Neural progenitor cell (in vitro differentiated cells): ENCODE results near the gene SPRY1. TPM values are rescaled to one million over a fixed set of nuclear protein-coding genes. Genes with fewer than 3 reads are reported as not detected.

Experiments used
- DNase-seq: peaks from one replicate; pipeline ENCODE4 v3.0.0-alpha.2; 2016; ENCODE audit warnings: low spot score
- H2AFZ ChIP-seq: fragments of 200-600 bp; sonication (generic); replicated peaks from 2 replicates; pipeline ENCODE4 v1.6.1; 2016; ENCODE audit warnings: antibody characterized with exemption
- H3F3A ChIP-seq: fragments of 200-600 bp; sonication (generic); 2 replicates; pipeline ENCODE4 v1.6.1; 2016; ENCODE audit warnings: antibody characterized with exemption, low read depth
- H3K27ac ChIP-seq: fragments of 200-600 bp; sonication (generic); 2 replicates; pipeline ENCODE4 v1.5.1; 2016; ENCODE audit warnings: mild to moderate bottlenecking
- H3K27me3 ChIP-seq: fragments of 200-600 bp; sonication (generic); 2 replicates; pipeline ENCODE4 v1.6.1; 2016; ENCODE audit warnings: mild to moderate bottlenecking, moderate library complexity
- H3K36me3 ChIP-seq: fragments of 200-600 bp; sonication (generic); 2 replicates; pipeline ENCODE4 v1.5.1; 2016
- H3K4me1 ChIP-seq: fragments of 200-600 bp; sonication (generic); 2 replicates; pipeline ENCODE4 v1.6.1; 2016; ENCODE audit warnings: mixed run types
- H3K4me2 ChIP-seq: fragments of 200-600 bp; sonication (generic); 2 replicates; pipeline ENCODE4 v1.6.1; 2016
- H3K4me3 ChIP-seq: fragments of 200-600 bp; sonication (generic); 2 replicates; pipeline ENCODE4 v1.5.1; 2016
- H3K79me2 ChIP-seq: fragments of 200-600 bp; sonication (generic); 2 replicates; pipeline ENCODE4 v1.6.1; 2016; ENCODE audit warnings: low read depth
- H3K9ac ChIP-seq: fragments of 200-600 bp; sonication (generic); 2 replicates; pipeline ENCODE4 v1.6.1; 2016
- H3K9me3 ChIP-seq: fragments of 200-600 bp; sonication (generic); 2 replicates; pipeline ENCODE4 v1.5.1; 2016; ENCODE audit warnings: low read depth
- H4K20me1 ChIP-seq: fragments of 200-600 bp; sonication (generic); 2 replicates; pipeline ENCODE4 v1.6.1; 2016; ENCODE audit warnings: low read depth
- H3K27ac Mint-ChIP-seq: 3 replicates; pipeline ENCODE4 v1.8.0; 2021; ENCODE audit warnings: mixed read lengths
- H3K27me3 Mint-ChIP-seq: 2 replicates; pipeline ENCODE4 v1.8.0; 2022; ENCODE audit warnings: low read depth, mild to moderate bottlenecking, inconsistent platforms, moderate library complexity, mixed read lengths; ENCODE audit not compliant: insufficient read depth
- H3K36me3 Mint-ChIP-seq: 3 replicates; pipeline ENCODE4 v1.8.0; 2021; ENCODE audit warnings: mixed read lengths
- H3K4me1 Mint-ChIP-seq: 3 replicates; pipeline ENCODE4 v1.8.0; 2021; ENCODE audit warnings: mixed read lengths
- H3K4me3 Mint-ChIP-seq: 3 replicates; pipeline ENCODE4 v1.8.0; 2021; ENCODE audit warnings: mild to moderate bottlenecking, moderate library complexity, mixed read lengths
- H3K9me3 Mint-ChIP-seq: 3 replicates; pipeline ENCODE4 v1.8.0; 2020; ENCODE audit warnings: mixed read lengths
- EZH2 ChIP-seq: fragments of 200-600 bp; sonication (generic); IDR thresholded peaks from 2 replicates; pipeline ENCODE4 v1.6.1; 2017; ENCODE audit warnings: antibody characterized with exemption, mild to moderate bottlenecking, moderate library complexity
- EZH2phosphoT487 ChIP-seq: fragments of 200-600 bp; sonication (generic); IDR thresholded peaks from 2 replicates; pipeline ENCODE4 v1.6.1; 2017; ENCODE audit warnings: antibody characterized with exemption
- total RNA-seq: library from RNA; depleted of rRNA; stranded (reverse); fragments of >200 nt; gene quantifications from 2 replicates; pipeline ENCODE4 v1.2.3, GENCODE V29; 2015; ENCODE audit warnings: low replicate concordance
- TF ChIP-seq, protein P1 (sequence below): fragments of 200-600 bp; sonication (generic); IDR thresholded peaks from 2 replicates; pipeline ENCODE4 v1.5.1; 2017; ENCODE audit warnings: antibody characterized with exemption, mild to moderate bottlenecking

SPRY1 gene, protein sequence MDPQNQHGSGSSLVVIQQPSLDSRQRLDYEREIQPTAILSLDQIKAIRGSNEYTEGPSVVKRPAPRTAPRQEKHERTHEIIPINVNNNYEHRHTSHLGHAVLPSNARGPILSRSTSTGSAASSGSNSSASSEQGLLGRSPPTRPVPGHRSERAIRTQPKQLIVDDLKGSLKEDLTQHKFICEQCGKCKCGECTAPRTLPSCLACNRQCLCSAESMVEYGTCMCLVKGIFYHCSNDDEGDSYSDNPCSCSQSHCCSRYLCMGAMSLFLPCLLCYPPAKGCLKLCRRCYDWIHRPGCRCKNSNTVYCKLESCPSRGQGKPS
- total RNA-seq: 35.9 and 50.8 TPM in 2 replicates

DNA sequence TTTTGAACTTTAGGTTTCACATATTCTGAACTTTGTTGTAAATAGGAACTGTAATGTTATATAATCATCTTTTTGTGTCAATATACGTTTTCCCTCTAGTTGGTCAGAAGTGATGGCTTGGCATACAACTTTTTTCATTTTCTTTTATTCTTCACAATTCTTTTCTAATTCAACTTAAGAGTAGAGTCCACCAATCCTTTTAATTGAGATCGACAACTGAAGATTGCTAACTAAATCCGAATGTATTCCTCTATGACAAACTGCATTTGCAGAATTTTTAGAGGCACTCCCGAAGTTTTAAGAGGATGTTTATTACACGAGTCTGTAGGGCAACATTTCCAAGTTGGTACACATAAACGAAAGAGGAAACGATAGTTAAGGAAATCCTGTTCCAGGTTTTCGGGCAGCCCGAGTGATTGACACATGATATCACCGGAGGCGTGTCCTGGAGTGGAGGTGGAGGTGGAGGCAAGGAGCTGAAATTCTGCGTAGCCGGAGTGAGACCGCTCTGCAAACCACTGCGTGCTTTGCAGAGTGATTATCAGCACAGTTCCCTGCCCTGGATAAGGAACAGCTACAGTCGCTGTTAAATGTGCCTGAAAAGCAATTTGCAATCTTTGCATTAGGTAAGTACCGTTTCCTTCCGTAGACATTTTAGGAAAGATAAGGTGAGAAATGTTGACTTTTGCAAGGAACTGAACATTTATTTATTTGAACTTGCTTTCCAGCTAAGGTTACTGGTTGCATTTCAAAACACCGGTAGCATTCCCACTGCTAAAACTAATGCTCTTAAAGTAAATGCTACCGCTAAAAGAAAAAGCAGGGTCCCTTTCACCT is at the start of gene SPRY1:
SPRY1 (plus strand) TSS at position 489 of the 837 bp plus-strand sequence. CDS start 4,797 bp downstream, outside the sequence.
- H3K36me3 ChIP-seq: no peaks in the 10 kb centered on the region
- Mint-ChIP-seq H3K27me3 (peaks cover 9% of the 10 kb centered on the region), H3K4me1 (peaks cover 11% of the 10 kb centered on the region), H3K27ac (peak within 1 kb of the TSS; percentile 91), H3K36me3 (peaks cover 27% of the 10 kb centered on the region), H3K4me3 (peak within 1 kb of the TSS; percentile 100), H3K9me3 (peaks cover 7% of the 10 kb centered on the region)
- H3K4me1 ChIP-seq: peaks cover 15% of the 10 kb centered on the region
- peak within 1 kb of the TSS; percentile 31 for H3K27ac ChIP-seq
- peak within 1 kb of the TSS; percentile 75 for H3K4me3 ChIP-seq
- no peaks in the 10 kb centered on the region for H3K9me3 ChIP-seq
- H3K4me2 ChIP-seq: peak within 1 kb of the TSS; percentile 86
- H3F3A ChIP-seq: peaks cover 32% of the 10 kb centered on the region
- H3K27me3 ChIP-seq: no peaks in the 10 kb centered on the region
- H3K79me2 ChIP-seq: peaks cover 49% of the 10 kb centered on the region
- DNase-seq: peak; percentile 94
- peak within 1 kb of the TSS; percentile 51 for H2AFZ ChIP-seq
- peaks cover 22% of the 10 kb centered on the region for H4K20me1 ChIP-seq
- TF ChIP-seq EZH2phosphoT487 (no peak), EZH2 (no peak)
- TF ChIP-seq, protein P1, sequence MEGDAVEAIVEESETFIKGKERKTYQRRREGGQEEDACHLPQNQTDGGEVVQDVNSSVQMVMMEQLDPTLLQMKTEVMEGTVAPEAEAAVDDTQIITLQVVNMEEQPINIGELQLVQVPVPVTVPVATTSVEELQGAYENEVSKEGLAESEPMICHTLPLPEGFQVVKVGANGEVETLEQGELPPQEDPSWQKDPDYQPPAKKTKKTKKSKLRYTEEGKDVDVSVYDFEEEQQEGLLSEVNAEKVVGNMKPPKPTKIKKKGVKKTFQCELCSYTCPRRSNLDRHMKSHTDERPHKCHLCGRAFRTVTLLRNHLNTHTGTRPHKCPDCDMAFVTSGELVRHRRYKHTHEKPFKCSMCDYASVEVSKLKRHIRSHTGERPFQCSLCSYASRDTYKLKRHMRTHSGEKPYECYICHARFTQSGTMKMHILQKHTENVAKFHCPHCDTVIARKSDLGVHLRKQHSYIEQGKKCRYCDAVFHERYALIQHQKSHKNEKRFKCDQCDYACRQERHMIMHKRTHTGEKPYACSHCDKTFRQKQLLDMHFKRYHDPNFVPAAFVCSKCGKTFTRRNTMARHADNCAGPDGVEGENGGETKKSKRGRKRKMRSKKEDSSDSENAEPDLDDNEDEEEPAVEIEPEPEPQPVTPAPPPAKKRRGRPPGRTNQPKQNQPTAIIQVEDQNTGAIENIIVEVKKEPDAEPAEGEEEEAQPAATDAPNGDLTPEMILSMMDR: no peak
- H3K9ac ChIP-seq: peak within 1 kb of the TSS; percentile 4

DNA sequence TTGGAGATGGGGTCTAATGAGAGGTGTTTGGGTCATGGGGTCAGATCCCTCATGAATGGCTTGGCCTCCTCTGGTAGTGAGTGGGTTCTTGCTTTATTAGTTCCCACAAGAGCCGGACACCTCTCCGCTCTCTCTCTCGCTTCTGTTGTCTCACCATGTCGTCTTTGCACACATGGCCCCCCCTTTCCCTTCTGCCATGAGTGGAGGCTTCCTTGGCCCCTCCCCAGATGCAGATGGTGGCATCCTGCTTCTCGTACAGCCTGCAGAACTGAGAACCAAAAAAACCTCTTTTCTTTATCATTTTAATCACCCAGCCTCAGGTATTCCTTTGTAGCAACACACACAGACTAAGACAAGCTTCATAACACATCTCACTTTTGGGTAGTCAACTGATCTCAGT is 49.6 kb upstream of the SPRY1 start:
- peaks cover 7% of the 10 kb centered on the region for H3K27me3 Mint-ChIP-seq
- Histone ChIP-seq H3K79me2 (no peaks in the 10 kb centered on the region), H3K4me3 (no peak overlapping the region), H3K36me3 (no peaks in the 10 kb centered on the region), H4K20me1 (no peaks in the 10 kb centered on the region), H3K27me3 (no peaks in the 10 kb centered on the region), H3K9ac (no peak overlapping the region), H3K4me1 (peaks cover 45% of the 10 kb centered on the region), H2AFZ (peak overlapping the region; percentile 81), H3K9me3 (no peaks in the 10 kb centered on the region), H3F3A (no peaks in the 10 kb centered on the region), H3K27ac (no peak overlapping the region), H3K4me2 (no peak overlapping the region)
- H3K36me3 Mint-ChIP-seq: no peaks in the 10 kb centered on the region
- TF ChIP-seq EZH2: no peak
- TF ChIP-seq, protein P1: no peak
- no peak for TF ChIP-seq EZH2phosphoT487
- H3K4me3 Mint-ChIP-seq: no peak overlapping the region
- peaks cover 42% of the 10 kb centered on the region for H3K4me1 Mint-ChIP-seq
- peaks cover 20% of the 10 kb centered on the region for H3K9me3 Mint-ChIP-seq
- peak overlapping the region; percentile 34 for H3K27ac Mint-ChIP-seq
- DNase-seq: no peak

DNA sequence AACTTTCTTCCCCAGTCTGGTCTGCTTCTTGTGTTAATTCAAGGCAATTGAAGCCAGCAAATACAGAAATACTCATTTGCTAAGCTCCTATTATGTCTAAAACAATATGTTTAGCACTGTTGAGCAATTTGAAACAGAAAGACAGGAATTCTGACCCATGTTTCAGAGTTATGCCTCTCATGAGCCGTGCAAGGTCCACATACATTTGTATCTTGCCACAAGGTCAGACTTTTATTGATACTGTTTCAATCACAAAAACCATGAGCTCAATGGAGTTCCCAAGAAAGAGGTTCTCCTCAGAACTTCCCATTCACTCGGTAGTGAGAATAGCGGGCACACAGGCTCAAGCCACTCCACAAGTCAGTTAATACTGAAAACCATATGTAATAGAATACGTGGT is 47.6 kb upstream of the SPRY1 start:
- H3K4me3 Mint-ChIP-seq: no peak overlapping the region
- no peaks in the 10 kb centered on the region for H3K27me3 ChIP-seq
- H3K27me3 Mint-ChIP-seq: peaks cover 2% of the 10 kb centered on the region

More for the DNA sequence above, 47.6 kb upstream of the SPRY1 start:
- Histone ChIP-seq H3K79me2 (no peaks in the 10 kb centered on the region), H3K4me2 (peak overlapping the region; percentile 32), H2AFZ (no peak overlapping the region), H3K4me3 (no peak overlapping the region), H3K27ac (no peak overlapping the region), H3K9me3 (no peaks in the 10 kb centered on the region), H3K4me1 (peaks cover 45% of the 10 kb centered on the region), H3K9ac (no peak overlapping the region), H4K20me1 (no peaks in the 10 kb centered on the region), H3K36me3 (no peaks in the 10 kb centered on the region), H3F3A (no peaks in the 10 kb centered on the region)
- H3K9me3 Mint-ChIP-seq: peaks cover 13% of the 10 kb centered on the region
- H3K4me1 Mint-ChIP-seq: peaks cover 47% of the 10 kb centered on the region
- no peak for TF ChIP-seq EZH2
- TF ChIP-seq, protein P1: no peak
- no peak for TF ChIP-seq EZH2phosphoT487
- H3K36me3 Mint-ChIP-seq: no peaks in the 10 kb centered on the region
- DNase-seq: no peak
- no peak overlapping the region for H3K27ac Mint-ChIP-seq
